HFF-Myc (cell line): ENCODE data around the gene PRR12.

Experiments used
- DNase-seq: peaks from one replicate; pipeline ENCODE4 v3.0.0-alpha.2; 2011; ENCODE audit warnings: low read depth; ENCODE audit errors: extremely low read depth
- H3K4me3 ChIP-seq: replicated peaks from 2 replicates; pipeline ENCODE4 v1.5.1; 2011; ENCODE audit warnings: low read depth, mild to moderate bottlenecking, control low read depth, low read length
- TF ChIP-seq, protein P1 (sequence below): IDR thresholded peaks from 2 replicates; pipeline ENCODE4 v1.5.1; 2012; ENCODE audit warnings: mild to moderate bottlenecking, low read depth, low read length, control low read depth; ENCODE audit errors: missing control alignments

PRR12 gene

GRCh38 chr19:49594993-49595818, 4.2 kb downstream of the PRR12 start:
- no peak for DNase-seq
- H3K4me3 ChIP-seq: no peak overlapping the region
- TF ChIP-seq, protein P1, sequence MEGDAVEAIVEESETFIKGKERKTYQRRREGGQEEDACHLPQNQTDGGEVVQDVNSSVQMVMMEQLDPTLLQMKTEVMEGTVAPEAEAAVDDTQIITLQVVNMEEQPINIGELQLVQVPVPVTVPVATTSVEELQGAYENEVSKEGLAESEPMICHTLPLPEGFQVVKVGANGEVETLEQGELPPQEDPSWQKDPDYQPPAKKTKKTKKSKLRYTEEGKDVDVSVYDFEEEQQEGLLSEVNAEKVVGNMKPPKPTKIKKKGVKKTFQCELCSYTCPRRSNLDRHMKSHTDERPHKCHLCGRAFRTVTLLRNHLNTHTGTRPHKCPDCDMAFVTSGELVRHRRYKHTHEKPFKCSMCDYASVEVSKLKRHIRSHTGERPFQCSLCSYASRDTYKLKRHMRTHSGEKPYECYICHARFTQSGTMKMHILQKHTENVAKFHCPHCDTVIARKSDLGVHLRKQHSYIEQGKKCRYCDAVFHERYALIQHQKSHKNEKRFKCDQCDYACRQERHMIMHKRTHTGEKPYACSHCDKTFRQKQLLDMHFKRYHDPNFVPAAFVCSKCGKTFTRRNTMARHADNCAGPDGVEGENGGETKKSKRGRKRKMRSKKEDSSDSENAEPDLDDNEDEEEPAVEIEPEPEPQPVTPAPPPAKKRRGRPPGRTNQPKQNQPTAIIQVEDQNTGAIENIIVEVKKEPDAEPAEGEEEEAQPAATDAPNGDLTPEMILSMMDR: no peak

DNA sequence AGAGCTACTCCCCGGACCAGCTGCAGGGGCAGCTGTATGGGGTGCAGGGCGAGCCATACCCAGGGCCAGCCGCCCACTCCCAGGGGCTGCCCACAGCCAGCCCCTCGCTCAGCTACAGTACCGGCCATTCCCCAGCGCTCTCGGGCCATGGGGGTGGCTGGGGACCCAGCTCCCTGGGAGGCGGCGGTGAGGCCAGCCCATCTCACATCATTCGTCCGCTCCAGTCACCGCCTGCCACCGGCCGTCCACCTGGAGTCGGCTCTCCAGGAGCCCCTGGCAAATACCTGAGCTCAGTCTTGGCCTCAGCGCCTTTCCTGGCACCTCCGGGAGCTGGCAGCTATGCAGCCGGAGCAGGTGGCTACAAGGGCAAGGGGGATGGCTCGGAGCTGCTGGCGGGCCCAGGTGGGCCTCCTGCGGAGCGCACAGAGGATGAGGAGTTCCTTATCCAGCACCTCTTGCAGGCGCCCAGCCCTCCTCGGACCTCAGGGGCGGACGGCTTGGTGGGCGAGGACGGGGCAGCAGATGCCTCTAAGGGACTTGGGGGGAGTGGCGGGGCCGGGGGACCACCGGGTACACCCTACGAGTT, 4.9 kb downstream of the PRR12 start:
- no peak for DNase-seq
- TF ChIP-seq, protein P1: no peak
- no peak overlapping the region for H3K4me3 ChIP-seq

GRCh38 chr19:49596407-49596806, 5.4 kb downstream of the PRR12 start:
- TF ChIP-seq, protein P1: no peak
- H3K4me3 ChIP-seq: no peak overlapping the region
- no peak for DNase-seq

DNA sequence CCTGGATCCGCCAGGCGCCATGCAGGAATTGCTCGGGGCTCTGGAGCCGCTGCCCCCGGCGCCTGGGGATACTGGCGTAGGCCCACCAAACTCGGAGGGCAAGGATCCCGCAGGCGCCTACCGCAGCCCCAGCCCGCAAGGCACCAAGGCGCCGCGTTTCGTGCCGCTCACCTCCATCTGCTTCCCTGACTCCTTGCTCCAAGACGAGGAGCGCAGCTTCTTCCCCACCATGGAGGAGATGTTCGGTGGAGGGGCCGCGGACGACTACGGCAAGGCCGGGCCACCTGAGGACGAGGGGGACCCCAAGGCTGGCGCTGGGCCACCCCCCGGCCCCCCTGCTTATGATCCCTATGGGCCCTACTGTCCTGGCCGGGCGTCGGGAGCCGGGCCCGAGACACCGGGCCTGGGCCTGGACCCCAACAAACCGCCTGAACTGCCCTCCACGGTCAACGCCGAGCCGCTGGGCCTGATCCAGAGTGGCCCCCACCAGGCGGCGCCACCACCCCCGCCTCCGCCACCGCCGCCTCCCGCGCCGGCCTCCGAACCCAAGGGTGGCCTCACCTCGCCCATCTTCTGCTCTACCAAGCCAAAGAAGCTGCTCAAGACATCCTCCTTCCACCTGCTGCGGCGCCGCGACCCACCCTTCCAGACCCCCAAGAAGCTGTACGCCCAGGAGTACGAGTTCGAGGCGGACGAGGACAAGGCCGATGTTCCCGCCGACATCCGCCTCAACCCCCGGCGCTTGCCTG, 6.1 kb downstream of the PRR12 start:
- TF ChIP-seq, protein P1: no peak
- no peak overlapping the region for H3K4me3 ChIP-seq
- DNase-seq: no peak

GRCh38 chr19:49597703-49597974, 6.7 kb downstream of the PRR12 start:
- no peak for DNase-seq
- no peak overlapping the region for H3K4me3 ChIP-seq
- TF ChIP-seq, protein P1: no peak

- TF ChIP-seq, protein P1: no peak
- DNase-seq: no peak
- no peak overlapping the region for H3K4me3 ChIP-seq
These were observed 8.7 kb downstream of the PRR12 start for GRCh38 chr19:49599378-49600295.
